ENCODE data around the gene NKAP. TPM values are rescaled to one million over a fixed set of nuclear protein-coding genes. Genes with fewer than 3 reads are reported as not detected.

Gene NKAP
- total and polyA plus RNA-seq, 2 of the 13 experiments (the other 11 are each of a cell fraction or from before 2014, with no cell fraction given), result 3.6 to 6.1 TPM

DNA sequence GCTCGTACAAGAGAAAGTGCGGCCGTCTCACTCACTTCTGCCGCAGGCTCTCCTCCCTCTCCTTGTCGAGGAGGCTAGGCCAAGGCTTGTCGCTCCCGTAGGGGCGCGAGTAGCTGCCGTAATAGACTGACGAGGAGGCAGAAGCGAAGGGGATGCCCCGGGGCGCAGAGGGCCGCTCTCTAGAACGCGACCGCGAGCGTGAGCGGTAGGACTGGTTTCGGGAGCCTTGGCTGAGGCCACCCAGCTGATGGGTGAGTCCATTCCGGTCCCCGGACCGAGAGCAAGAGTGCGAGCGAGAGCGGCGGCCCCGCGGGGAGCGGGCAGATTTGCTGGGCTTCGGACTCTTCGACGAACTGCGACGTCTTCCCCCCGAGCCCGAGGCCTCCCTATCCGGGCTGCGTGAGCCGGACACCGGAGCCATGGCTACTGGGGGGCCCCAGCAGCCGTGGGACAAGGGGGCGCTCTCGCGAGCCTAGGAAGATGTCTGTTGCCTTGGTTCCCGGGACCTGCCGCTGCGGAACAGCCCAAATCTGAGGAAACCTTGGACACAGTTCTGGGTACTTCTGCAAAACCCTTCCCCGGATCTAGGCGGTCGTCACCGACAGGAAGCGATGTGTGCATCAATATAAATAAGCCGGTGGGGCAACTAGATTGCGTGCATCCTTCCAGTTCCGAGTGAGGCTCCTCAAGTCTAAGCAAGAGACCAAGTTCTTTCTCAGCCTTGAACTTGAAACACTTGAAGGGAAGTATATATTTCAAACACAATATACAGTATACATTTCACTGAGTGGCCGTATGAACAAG, at the start of gene NKAP (continued):
- TF ChIP-seq, protein P1, sequence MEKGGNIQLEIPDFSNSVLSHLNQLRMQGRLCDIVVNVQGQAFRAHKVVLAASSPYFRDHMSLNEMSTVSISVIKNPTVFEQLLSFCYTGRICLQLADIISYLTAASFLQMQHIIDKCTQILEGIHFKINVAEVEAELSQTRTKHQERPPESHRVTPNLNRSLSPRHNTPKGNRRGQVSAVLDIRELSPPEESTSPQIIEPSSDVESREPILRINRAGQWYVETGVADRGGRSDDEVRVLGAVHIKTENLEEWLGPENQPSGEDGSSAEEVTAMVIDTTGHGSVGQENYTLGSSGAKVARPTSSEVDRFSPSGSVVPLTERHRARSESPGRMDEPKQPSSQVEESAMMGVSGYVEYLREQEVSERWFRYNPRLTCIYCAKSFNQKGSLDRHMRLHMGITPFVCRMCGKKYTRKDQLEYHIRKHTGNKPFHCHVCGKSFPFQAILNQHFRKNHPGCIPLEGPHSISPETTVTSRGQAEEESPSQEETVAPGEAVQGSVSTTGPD (CRISPR knock-in tag; IDR thresholded peaks at IDR 0.05), result peak; percentile 59; the same call in 1 of the 2 replicates
- TF ChIP-seq GABPA (IDR thresholded peaks at IDR 0.05; ENCODE audit: low read depth, low read length) (peak; percentile 80), GABPA (CRISPR knock-in tag; IDR thresholded peaks at IDR 0.05; ENCODE audit: low read depth) (peak; percentile 97), EP300 (IDR thresholded peaks at IDR 0.05; ENCODE audit: low read depth in 2 of 2, low read length in 2 of 2) (peak in 1 of 2 experiments; percentile 41; a peak in 1 of 4 replicates), EP300 (CRISPR knock-in tag; IDR thresholded peaks at IDR 0.05; ENCODE audit: borderline replicate concordance) (no peak), ZNF7 (CRISPR knock-in tag; IDR thresholded peaks at IDR 0.05) (no peak), MIXL1 (CRISPR knock-in tag; IDR thresholded peaks at IDR 0.05) (0 out of 2 replicates have a peak, but pooled peaks have one; percentile 37), CHD2 (IDR thresholded peaks at IDR 0.05; ENCODE audit: low read depth, low read length) (peak; percentile 93), ZNF510 (CRISPR knock-in tag; IDR thresholded peaks at IDR 0.05; ENCODE audit: low read depth) (peak; percentile 20; the same call in 1 of the 2 replicates), ZNF564 (CRISPR knock-in tag; IDR thresholded peaks at IDR 0.05) (0 out of 2 replicates have a peak, but pooled peaks have one; percentile 48), U2AF2 (IDR thresholded peaks at IDR 0.05; ENCODE audit: low read depth, low read length) (no peak), ZMYM4 (CRISPR knock-in tag; IDR thresholded peaks at IDR 0.05) (peak; percentile 69), EHMT2 (IDR thresholded peaks at IDR 0.05; ENCODE audit: borderline replicate concordance, low read depth, low read length) (peak; percentile 86; the same call in 1 of the 2 replicates), KLF11 (CRISPR knock-in tag; IDR thresholded peaks at IDR 0.05) (no peak), ZNF224 (CRISPR knock-in tag; IDR thresholded peaks at IDR 0.05) (0 out of 2 replicates have a peak, but pooled peaks have one; percentile 49), CCDC6 (CRISPR knock-in tag; IDR thresholded peaks at IDR 0.05) (0 out of 2 replicates have a peak, but pooled peaks have one; percentile 60), ZNF605 (CRISPR knock-in tag; IDR thresholded peaks at IDR 0.05) (peak; percentile 25; the same call in 1 of the 2 replicates), JUNB (CRISPR knock-in tag; IDR thresholded peaks at IDR 0.05; ENCODE audit: borderline replicate concordance) (no peak)
- TF ChIP-seq, protein P2, sequence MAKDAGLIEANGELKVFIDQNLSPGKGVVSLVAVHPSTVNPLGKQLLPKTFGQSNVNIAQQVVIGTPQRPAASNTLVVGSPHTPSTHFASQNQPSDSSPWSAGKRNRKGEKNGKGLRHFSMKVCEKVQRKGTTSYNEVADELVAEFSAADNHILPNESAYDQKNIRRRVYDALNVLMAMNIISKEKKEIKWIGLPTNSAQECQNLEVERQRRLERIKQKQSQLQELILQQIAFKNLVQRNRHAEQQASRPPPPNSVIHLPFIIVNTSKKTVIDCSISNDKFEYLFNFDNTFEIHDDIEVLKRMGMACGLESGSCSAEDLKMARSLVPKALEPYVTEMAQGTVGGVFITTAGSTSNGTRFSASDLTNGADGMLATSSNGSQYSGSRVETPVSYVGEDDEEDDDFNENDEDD (CRISPR knock-in tag; IDR thresholded peaks at IDR 0.05; ENCODE audit: borderline replicate concordance), result peak; percentile 30; the same call in 1 of the 2 replicates
- TF ChIP-seq, protein P3, sequence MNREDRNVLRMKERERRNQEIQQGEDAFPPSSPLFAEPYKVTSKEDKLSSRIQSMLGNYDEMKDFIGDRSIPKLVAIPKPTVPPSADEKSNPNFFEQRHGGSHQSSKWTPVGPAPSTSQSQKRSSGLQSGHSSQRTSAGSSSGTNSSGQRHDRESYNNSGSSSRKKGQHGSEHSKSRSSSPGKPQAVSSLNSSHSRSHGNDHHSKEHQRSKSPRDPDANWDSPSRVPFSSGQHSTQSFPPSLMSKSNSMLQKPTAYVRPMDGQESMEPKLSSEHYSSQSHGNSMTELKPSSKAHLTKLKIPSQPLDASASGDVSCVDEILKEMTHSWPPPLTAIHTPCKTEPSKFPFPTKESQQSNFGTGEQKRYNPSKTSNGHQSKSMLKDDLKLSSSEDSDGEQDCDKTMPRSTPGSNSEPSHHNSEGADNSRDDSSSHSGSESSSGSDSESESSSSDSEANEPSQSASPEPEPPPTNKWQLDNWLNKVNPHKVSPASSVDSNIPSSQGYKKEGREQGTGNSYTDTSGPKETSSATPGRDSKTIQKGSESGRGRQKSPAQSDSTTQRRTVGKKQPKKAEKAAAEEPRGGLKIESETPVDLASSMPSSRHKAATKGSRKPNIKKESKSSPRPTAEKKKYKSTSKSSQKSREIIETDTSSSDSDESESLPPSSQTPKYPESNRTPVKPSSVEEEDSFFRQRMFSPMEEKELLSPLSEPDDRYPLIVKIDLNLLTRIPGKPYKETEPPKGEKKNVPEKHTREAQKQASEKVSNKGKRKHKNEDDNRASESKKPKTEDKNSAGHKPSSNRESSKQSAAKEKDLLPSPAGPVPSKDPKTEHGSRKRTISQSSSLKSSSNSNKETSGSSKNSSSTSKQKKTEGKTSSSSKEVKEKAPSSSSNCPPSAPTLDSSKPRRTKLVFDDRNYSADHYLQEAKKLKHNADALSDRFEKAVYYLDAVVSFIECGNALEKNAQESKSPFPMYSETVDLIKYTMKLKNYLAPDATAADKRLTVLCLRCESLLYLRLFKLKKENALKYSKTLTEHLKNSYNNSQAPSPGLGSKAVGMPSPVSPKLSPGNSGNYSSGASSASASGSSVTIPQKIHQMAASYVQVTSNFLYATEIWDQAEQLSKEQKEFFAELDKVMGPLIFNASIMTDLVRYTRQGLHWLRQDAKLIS (CRISPR knock-in tag; IDR thresholded peaks at IDR 0.05), result no peak

Measured in HepG2 (cell line).